Hepatocyte (in vitro differentiated cells): ENCODE data around the gene RRP12.

Experiments used
- CTCF ChIP-seq: fragments of 200-600 bp; sonication (generic); IDR thresholded peaks from 2 replicates; pipeline ENCODE4 v1.5.1; 2016; ENCODE audit warnings: antibody characterized with exemption, mild to moderate bottlenecking; ENCODE audit not compliant: poor library complexity
- EZH2 ChIP-seq: fragments of 200-600 bp; sonication (generic); IDR thresholded peaks from 2 replicates; pipeline ENCODE4 v1.6.1; 2016; ENCODE audit warnings: antibody characterized with exemption, mild to moderate bottlenecking, borderline replicate concordance

DNA sequence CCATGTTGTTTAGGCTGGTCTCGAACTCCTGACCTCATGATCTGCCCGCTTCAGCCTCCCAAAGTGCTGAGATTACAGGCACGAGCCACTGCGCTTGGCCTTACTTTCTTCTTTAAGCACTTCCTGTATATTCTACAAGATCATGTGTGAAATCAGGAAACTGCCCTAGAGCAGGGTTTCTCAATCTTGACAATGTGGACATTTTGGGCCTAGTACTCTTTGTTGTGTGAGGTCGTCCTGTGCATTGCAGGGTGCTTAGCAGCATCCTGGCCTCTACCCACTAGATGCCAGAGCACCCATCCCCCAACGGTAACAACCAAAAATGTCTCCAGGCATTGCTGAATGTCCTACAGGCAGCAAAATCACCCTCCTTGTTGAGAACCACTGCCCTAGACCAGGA, 24.7 kb downstream of the RRP12 start:
- TF ChIP-seq CTCF = no peak
- TF ChIP-seq EZH2 = no peak
